ENCODE data around the gene NPHP4. TPM values are rescaled to one million over a fixed set of nuclear protein-coding genes. Genes with fewer than 3 reads are reported as not detected.

NPHP4 gene
- total RNA-seq, 1 donor from 2014 or later = 21.0 TPM

- peaks cover 5% of the 10 kb centered on the region for H3K9me3 Mint-ChIP-seq
- H3K27me3 Mint-ChIP-seq = no peaks in the 10 kb centered on the region
- no peaks in the 10 kb centered on the region for H3K4me1 Mint-ChIP-seq
- intact Hi-C loops (cut with micrococcal nuclease) = no loop called here
- H3K4me3 Mint-ChIP-seq = no peak overlapping the region
- no peak for DNase-seq
- H3K36me3 Mint-ChIP-seq (ENCODE audit: low read depth) = peaks cover 15% of the 10 kb centered on the region
- H3K27ac Mint-ChIP-seq = no peak overlapping the region
Measured at GRCh38 chr1:5884110-5884509, 108.1 kb downstream of the NPHP4 start.

- H3K27ac Mint-ChIP-seq = no peak overlapping the region
- no peak overlapping the region for H3K4me3 Mint-ChIP-seq
- H3K4me1 Mint-ChIP-seq = no peaks in the 10 kb centered on the region
- peaks cover 15% of the 10 kb centered on the region for H3K36me3 Mint-ChIP-seq (ENCODE audit: low read depth)
- H3K9me3 Mint-ChIP-seq = peaks cover 5% of the 10 kb centered on the region
- intact Hi-C loops (cut with micrococcal nuclease) = no loop called here
- DNase-seq = no peak
- no peaks in the 10 kb centered on the region for H3K27me3 Mint-ChIP-seq
Measured at GRCh38 chr1:5883129-5884048, 108.8 kb downstream of the NPHP4 start.

GRCh38 chr1:5882367-5883128 is 109.7 kb downstream of the NPHP4 start:
- intact Hi-C loops (cut with micrococcal nuclease) = no loop called here
- H3K9me3 Mint-ChIP-seq = peaks cover 5% of the 10 kb centered on the region
- H3K36me3 Mint-ChIP-seq (ENCODE audit: low read depth) = peaks cover 15% of the 10 kb centered on the region
- H3K4me3 Mint-ChIP-seq = no peak overlapping the region
- H3K27me3 Mint-ChIP-seq = no peaks in the 10 kb centered on the region
- no peak for DNase-seq
- no peak overlapping the region for H3K27ac Mint-ChIP-seq
- H3K4me1 Mint-ChIP-seq = no peaks in the 10 kb centered on the region

GRCh38 chr1:5881526-5882222 is 110.6 kb downstream of the NPHP4 start:
- Mint-ChIP-seq H3K4me1 (no peaks in the 10 kb centered on the region), H3K27ac (no peak overlapping the region), H3K9me3 (peaks cover 5% of the 10 kb centered on the region), H3K36me3 (ENCODE audit: low read depth) (peaks cover 15% of the 10 kb centered on the region), H3K4me3 (no peak overlapping the region), H3K27me3 (no peaks in the 10 kb centered on the region)
- no peak for DNase-seq
- intact Hi-C loops (cut with micrococcal nuclease) = no loop called here

GRCh38 chr1:5880630-5881405 is 111.4 kb downstream of the NPHP4 start:
- DNase-seq = no peak
- Mint-ChIP-seq H3K9me3 (peaks cover 5% of the 10 kb centered on the region), H3K27me3 (no peaks in the 10 kb centered on the region), H3K27ac (no peak overlapping the region), H3K36me3 (ENCODE audit: low read depth) (peaks cover 15% of the 10 kb centered on the region), H3K4me3 (no peak overlapping the region), H3K4me1 (no peaks in the 10 kb centered on the region)
- intact Hi-C loops (cut with micrococcal nuclease) = no loop called here

GRCh38 chr1:5879421-5879820 is 112.8 kb downstream of the NPHP4 start:
- Mint-ChIP-seq H3K4me1 (no peaks in the 10 kb centered on the region), H3K9me3 (peaks cover 5% of the 10 kb centered on the region), H3K4me3 (no peak overlapping the region), H3K27me3 (no peaks in the 10 kb centered on the region), H3K27ac (no peak overlapping the region), H3K36me3 (ENCODE audit: low read depth) (peaks cover 18% of the 10 kb centered on the region)
- no peak for DNase-seq
- intact Hi-C loops (cut with micrococcal nuclease) = no loop called here

GRCh38 chr1:5878971-5879370 is 113.3 kb downstream of the NPHP4 start:
- Mint-ChIP-seq H3K36me3 (ENCODE audit: low read depth) (peaks cover 18% of the 10 kb centered on the region), H3K4me1 (no peaks in the 10 kb centered on the region), H3K27ac (no peak overlapping the region), H3K9me3 (peaks cover 5% of the 10 kb centered on the region), H3K4me3 (no peak overlapping the region), H3K27me3 (no peaks in the 10 kb centered on the region)
- intact Hi-C loops (cut with micrococcal nuclease) = no loop called here
- no peak for DNase-seq

- no peak for DNase-seq
- peaks cover 5% of the 10 kb centered on the region for H3K9me3 Mint-ChIP-seq
- no peak overlapping the region for H3K27ac Mint-ChIP-seq
- no peaks in the 10 kb centered on the region for H3K27me3 Mint-ChIP-seq
- no peaks in the 10 kb centered on the region for H3K4me1 Mint-ChIP-seq
- H3K4me3 Mint-ChIP-seq = no peak overlapping the region
- intact Hi-C loops (cut with micrococcal nuclease) = no loop called here
- peaks cover 20% of the 10 kb centered on the region for H3K36me3 Mint-ChIP-seq (ENCODE audit: low read depth)
Measured at GRCh38 chr1:5877683-5878530, 114.3 kb downstream of the NPHP4 start.

- no peak for DNase-seq
- H3K36me3 Mint-ChIP-seq (ENCODE audit: low read depth) = peaks cover 18% of the 10 kb centered on the region
- peaks cover 3% of the 10 kb centered on the region for H3K4me1 Mint-ChIP-seq
- intact Hi-C loops (cut with micrococcal nuclease) = no loop called here
- no peak overlapping the region for H3K4me3 Mint-ChIP-seq
- H3K27ac Mint-ChIP-seq = no peak overlapping the region
- peaks cover 5% of the 10 kb centered on the region for H3K9me3 Mint-ChIP-seq
- no peaks in the 10 kb centered on the region for H3K27me3 Mint-ChIP-seq
Measured at GRCh38 chr1:5877001-5877400, 115.2 kb downstream of the NPHP4 start.

GRCh38 chr1:5876094-5876650 is 116.1 kb downstream of the NPHP4 start:
- DNase-seq = no peak
- no peaks in the 10 kb centered on the region for H3K27me3 Mint-ChIP-seq
- intact Hi-C loops (cut with micrococcal nuclease) = no loop called here
- H3K9me3 Mint-ChIP-seq = peaks cover 5% of the 10 kb centered on the region
- H3K27ac Mint-ChIP-seq = no peak overlapping the region
- peaks cover 3% of the 10 kb centered on the region for H3K4me1 Mint-ChIP-seq
- no peak overlapping the region for H3K4me3 Mint-ChIP-seq
- H3K36me3 Mint-ChIP-seq (ENCODE audit: low read depth) = peaks cover 20% of the 10 kb centered on the region

GRCh38 chr1:5875345-5875910 is 116.8 kb downstream of the NPHP4 start:
- H3K27ac Mint-ChIP-seq = no peak overlapping the region
- DNase-seq = no peak
- H3K27me3 Mint-ChIP-seq = no peaks in the 10 kb centered on the region
- peaks cover 3% of the 10 kb centered on the region for H3K4me1 Mint-ChIP-seq
- intact Hi-C loops (cut with micrococcal nuclease) = no loop called here
- H3K4me3 Mint-ChIP-seq = no peak overlapping the region
- H3K36me3 Mint-ChIP-seq (ENCODE audit: low read depth) = peaks cover 21% of the 10 kb centered on the region
- peaks cover 5% of the 10 kb centered on the region for H3K9me3 Mint-ChIP-seq

GRCh38 chr1:5874416-5875110 is 117.7 kb downstream of the NPHP4 start:
- intact Hi-C loops (cut with micrococcal nuclease) = no loop called here
- peaks cover 3% of the 10 kb centered on the region for H3K4me1 Mint-ChIP-seq
- DNase-seq = no peak
- no peak overlapping the region for H3K27ac Mint-ChIP-seq
- H3K27me3 Mint-ChIP-seq = no peaks in the 10 kb centered on the region
- peaks cover 13% of the 10 kb centered on the region for H3K36me3 Mint-ChIP-seq (ENCODE audit: low read depth)
- no peaks in the 10 kb centered on the region for H3K9me3 Mint-ChIP-seq
- no peak overlapping the region for H3K4me3 Mint-ChIP-seq
